SKM-1 (cell line): Measurements from ENCODE around the gene TRPM1.

ENCODE experiments used
- DNase-seq: peaks from one replicate; lab custom pipeline; 2025; ENCODE audit not compliant: unreplicated experiment; lab: John Stamatoyannopoulos, UW

The TRPM1 gene

DNA sequence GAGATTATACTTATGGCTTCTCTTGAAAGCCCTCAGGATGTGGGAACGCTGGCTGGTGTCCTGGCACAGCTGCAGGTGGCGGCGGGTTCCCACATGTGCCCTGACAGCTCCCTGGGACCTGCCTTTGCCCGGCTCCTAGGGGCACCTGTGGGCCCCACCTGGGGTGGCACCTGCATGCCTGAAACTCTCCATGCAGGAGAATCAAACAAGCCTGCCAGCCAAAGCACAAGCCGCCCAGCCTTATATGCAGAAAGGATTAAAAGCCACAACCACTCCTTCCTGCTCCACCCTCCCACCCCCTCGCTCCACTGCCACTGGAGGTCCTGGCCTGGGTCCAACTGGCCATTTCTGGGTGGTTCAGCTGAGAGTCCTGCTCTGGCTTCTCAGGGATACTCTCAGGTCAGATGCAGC, 18.1 kb downstream of the TRPM1 start:
- no peak for DNase-seq

DNA sequence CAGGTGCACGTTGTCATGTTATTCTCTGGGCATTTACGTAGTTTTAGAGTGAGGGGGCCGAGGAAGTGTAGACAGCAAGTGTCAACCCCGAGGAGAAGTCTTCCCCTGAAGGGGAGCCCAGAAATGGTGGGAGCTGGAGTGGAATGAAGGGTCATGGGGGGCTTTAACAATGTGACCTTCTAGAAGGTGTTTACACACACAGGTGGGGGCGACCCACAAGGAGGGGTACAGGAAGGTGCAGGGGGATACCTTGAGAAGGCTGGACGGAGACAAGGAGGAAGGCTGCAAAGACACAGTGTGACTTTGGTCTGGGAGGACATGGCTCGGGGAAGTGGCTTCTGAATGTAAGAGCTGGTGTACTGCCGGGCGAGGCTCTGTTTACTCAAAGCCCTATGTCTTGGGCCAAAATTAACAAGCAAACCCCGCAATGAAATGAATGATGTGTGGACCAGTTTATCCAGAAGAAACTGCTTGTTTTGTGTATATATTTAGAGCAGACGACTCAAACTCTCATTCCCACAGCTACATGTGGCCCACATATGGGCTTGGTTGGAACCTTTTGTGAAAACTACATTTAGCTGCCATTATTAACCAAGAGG, 18.7 kb downstream of the TRPM1 start:
- DNase-seq: no peak

DNA sequence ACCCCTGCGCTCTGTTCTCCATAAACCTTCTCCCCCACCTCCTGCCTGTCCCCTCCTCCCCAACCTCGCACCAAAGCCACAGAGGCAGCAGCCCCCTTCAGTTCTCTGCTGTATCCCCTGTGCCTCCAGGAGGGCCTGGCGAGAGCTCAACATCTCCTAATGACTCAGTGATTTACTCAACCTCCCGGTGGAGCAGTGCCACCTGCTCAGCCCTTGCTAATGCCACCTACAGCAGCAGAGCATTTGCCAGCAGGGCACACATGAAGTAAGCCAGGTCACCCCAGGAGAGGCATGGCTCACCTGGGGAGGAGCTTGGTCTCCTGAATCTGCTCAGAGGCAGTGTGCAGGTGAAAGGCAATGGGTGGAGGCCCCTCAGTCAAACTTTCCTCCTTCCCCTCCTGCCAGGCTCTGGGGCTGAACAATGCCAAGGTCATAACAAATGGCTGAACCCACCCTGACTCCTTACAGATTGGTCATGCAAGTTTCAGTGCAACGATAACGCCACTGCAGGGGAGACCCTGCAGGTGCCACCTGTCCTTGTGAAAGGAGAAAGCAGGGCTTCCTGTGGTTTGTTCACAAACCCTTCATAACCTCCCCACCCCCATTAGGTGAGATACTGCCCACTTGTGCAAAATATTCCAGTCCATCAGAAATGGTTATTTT, 19.8 kb downstream of the TRPM1 start:
- DNase-seq: no peak

DNA sequence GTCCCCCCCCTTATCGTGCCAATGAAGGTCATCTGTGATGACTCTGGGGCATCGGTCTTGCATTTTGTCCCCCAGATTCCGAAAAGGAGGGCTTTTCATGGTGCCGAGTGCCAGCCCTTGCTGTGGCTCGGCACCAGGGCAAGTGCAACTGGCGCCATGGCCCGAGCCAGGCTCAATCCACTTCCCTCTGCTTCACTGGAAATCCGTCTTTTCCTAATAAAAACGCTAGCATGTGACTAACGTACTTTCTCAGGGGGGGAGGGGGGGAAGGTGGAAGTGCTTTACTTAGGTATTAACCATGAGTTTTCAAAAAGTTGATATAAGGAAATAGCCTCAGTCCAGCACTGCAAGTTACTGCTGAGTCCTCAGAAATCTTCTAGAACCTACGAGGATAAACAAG, 20.5 kb downstream of the TRPM1 start:
- no peak for DNase-seq

DNA sequence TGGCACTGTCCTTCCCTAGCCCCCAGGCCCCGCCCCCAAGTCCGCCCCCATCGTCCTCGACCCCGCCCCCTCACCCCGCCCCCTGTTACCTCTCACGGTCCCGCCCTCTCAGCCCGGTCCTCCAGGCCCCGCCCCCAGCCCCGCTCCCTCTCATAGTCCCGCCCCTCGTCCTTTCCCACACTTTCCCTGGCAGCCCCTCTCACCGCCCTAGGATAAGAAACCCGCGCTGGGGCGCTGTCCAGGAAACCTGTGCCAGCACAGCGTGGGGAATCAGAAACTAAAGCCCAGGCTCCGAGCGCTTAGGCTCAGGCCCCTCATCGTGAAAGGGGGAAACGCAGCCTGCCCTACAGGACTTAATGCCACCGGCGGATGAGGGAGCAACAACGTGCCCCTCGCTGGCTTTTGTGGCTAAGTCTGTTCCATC, 20.9 kb downstream of the TRPM1 start:
- DNase-seq: no peak

DNA sequence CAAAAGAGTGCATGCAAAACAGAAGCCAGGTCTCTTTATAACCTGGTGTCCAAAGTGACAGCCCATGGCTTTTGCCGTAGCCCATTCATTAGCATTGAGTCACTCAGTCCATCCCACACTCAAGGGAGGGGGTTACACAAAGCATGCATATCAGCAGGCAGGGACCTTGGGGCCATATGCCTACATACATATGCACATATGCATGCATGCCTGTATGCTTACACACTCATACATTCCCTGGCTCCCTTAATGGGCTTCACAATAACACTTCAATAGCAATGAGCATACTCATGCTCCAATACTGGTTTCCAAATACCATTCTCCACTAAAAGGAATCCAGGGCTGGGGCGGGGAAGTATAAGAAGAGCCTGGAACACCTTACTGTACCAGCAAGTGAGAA, 22.0 kb downstream of the TRPM1 start:
- no peak for DNase-seq

DNA sequence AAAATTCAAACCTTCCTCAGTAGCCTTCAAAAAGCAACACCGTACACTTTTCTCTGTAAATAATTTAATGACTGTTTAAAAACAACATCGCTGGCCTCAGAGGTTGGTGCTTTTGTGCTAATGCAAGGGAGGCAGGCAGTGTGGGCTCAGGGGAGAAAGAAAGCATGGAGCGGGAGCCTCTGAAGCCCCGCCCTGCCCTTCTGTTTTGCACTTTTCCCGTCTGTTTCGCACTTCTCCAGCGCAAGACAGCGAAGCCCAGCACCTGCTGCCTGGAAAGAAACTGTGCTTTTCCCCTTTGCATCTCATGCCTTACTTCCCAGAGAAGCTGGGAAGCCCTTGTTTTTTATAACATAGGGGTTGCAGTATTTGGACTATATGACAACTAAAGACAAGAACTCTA, 23.1 kb downstream of the TRPM1 start:
- DNase-seq: no peak

DNA sequence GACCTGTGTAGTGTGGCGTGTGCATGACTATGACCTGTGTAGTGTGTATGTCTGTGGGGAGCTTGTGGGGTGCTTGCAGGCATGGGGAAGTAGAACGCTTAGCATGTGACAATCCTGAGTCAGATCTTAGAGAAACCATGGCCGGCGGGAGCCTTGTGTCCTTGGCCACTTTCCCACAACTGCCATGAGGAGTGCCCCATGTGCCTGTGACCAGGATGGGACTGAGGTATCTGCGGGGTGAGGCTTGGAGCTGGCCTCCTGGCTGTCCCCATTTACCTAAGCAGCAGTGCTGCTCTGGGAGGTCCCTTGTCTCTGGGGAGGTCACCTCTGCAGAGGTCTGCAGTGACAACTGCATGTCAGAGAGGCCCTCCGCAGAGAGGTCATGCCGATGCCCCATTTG, 23.6 kb downstream of the TRPM1 start:
- no peak for DNase-seq

DNA sequence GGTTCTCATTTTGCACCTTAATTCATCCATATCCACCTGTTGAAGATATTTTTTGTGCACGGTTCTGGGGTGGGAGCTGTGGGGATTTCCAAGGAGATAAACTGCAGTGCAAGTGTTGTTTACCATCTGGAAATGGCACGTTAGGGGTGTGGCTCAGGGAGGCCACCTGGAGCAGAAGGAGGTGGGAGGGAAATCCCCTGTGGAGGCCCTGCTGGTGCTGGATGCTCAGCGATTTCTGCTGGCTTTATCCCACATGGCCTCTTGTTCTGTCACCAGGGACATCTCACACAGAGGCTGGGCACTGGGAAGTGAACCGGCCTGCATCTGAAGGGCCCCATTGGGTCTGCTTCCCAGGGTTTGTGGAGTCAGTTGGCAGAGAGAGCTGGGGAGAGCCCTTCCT, 24.3 kb downstream of the TRPM1 start:
- DNase-seq: no peak

DNA sequence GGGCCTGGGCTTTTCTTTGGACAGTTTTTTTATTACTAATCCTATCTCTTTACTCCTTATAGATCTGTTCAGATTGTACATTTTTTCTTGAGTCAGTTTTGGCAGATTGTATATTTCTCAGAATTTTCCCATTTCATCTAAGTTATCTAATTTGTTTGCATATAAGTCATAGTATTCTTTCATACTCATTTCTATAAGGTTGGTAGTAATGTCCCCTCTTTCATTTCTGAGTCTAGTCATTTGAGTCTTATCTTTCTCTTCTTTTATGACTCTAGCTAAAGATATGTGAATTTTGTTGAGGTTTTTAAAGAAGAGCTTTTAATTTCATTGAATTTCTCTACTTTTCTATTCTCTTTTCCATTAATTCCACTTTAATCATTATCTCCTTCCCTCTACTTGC, 27.2 kb downstream of the TRPM1 start:
- no peak for DNase-seq

DNA sequence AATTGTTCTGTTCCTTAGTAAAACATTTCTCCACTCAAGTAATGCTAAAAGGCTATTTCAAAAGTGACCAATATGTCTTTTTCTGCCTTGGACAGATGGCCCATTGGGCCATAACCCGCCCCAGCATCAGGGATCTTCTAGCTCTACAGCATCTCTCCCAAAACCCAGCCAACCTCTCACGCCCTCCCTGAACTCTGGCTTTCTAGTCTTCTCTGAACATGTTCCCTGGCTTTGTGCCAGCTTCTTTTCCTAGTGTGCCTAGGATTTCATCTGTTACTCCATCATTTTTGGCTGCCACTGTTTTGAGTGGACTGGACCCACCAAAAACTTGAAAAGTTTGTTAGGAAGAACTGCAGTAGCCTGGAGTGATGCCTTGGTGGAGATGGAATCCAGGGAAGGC, 30.7 kb downstream of the TRPM1 start:
- no peak for DNase-seq

DNA sequence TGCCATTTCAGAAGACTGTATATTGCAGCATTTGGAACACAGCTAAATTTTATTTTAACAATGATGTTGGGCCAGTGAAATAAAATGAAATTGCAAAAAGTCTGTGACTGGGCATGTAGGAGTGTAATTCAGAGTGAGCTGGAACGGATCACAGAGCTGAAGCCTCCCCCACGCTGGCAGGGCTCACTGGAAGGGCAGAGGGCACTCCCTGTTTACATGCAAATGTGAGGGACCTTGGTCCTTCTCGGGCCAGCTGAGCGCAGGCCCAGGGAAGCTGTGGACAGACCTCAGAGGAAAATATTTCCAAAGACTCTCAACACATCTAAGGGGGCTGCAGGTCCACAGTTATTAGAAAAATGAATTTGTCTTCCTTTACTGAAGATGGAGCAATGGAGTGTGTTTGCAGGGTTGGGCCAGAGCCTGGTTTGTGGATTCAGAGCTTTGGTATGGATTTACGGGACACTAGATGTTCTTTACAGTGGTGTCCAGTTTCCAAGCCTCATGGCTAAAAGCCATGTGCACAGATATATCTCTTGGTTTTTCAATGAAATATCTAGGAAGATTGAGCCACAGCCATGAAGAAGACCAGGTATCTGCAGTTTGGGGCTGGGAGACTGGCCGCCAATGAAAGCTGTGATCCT, 32.0 kb downstream of the TRPM1 start:
- DNase-seq: no peak

DNA sequence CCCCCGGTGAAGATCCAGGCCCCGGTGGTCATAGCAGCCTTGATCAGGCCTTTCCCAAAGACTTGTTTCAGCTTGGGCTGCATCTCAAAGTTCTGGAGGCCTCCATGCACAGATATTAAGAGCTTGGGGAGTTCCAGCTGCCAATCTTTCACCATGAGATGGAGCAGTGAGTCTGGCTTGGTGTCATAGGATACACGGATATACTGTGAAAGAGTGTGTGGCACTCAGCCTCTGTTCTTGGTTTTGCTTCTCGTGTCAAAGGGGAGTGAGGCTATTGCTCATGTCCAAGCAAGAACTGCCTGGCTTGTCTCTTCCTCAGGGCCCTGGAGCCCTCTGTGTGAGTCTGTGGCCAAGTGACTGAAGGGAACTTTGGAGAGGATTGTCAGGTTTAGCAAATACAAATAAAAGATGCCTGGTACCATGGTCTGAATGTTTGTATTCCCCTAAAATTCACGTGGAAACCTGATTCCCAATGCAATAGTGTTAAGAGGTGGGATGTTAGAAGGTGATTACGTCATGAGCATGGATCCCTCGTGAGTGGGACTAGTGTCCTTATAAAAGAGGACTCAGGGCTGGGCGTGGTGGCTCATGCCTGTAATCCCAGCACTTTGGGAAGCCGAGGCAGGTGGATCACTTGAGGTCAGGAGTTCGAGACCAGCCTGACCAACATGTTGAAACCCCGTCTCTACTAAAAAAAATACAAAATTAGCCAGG, 33.5 kb downstream of the TRPM1 start:
- DNase-seq: no peak

DNA sequence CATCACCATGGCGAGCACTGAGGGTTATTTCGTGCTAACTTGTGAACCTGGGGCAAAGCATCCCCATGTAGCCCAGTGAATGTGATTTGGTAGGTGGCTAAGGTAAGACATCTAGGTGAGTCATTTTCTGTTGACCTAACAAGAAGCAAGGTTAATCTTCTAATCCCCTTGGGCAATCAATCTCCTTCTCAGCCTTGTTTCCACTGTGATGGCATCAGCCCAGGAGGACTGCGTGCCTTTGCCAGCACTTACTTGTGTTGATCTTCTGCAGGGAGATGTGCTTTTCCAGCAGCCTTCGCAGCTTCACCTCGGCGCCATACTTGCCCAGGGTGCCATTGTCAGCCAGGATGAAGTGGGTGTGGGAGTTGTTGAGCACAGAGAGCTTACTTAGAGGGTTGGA, 35.7 kb downstream of the TRPM1 start:
- no peak for DNase-seq

DNA sequence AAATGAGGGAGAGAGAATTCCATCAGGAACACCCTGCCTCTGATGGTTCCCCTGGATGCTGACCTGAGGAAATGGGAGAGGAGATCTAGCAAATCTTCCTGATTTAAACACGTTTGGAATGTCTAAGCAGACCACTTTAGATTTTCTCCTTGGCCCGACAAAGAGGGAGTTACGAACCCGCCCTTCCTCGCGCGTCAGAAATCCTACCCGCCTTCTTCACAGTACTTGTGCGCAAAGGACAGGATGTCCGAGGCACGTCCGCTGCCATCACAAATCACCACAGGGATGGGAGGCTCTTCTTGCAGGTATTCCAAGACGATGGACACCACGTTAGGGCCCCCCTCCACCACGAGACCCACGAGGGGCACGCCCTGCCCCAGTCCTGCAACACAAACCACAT, 38.6 kb downstream of the TRPM1 start:
- DNase-seq: no peak

DNA sequence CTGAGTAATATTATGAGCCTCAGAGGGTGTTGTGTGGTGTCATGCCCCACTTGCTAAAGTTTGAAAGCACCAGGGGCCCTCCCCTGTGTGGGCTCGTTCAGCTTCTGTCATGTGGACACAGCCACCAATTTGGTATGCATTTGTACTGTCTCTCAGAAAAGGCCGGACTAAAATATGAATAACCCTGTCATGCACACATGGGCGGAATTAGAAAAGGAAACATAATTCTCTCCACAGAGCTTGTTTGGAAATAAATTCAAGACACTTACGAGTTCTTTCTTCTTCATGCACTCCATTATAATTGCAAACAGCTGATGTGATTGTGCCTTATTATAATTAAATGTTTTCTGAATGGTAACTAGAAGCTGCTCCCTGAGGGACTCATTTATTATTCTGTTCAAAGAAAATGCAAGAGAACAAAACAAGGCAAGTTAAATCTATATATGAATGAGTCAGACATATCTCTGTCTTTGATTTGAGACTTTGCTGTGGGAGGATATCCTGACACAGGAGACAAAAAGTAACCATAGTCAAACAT, 39.1 kb downstream of the TRPM1 start:
- DNase-seq: no peak

DNA sequence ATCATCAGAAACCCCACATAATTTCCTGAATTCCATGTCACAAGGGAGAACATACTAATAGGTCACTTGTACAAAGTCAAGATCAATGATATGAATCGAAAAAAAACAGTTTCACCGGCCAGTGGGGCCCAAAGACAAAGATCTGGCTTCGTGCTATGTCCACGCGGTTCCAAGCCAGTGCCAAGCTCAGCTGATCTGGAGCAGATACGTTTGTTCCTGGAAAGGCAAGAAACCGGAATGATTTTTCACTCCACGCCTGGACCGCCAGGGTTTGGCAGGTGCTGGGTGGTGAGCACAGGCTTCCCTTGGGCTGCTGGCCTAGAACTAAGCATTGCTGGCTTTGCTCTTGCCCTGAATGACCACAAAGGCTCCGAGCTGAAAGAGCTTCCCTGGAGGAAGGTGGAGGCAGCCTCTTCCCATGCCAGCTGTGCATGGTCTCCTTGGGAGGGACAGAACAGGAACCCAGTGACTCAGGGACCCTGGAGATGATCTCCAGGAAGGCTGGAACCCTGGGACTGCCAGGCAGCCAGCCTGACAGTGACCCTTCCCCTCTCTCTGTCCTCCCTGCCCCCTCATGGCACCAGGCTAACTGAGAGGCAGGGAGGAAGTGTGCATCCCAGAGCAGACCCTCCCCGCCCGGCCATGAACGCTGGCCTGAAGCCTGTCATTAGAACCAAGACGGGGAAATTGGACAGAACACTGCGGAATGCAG, 40.9 kb downstream of the TRPM1 start:
- no peak for DNase-seq

DNA sequence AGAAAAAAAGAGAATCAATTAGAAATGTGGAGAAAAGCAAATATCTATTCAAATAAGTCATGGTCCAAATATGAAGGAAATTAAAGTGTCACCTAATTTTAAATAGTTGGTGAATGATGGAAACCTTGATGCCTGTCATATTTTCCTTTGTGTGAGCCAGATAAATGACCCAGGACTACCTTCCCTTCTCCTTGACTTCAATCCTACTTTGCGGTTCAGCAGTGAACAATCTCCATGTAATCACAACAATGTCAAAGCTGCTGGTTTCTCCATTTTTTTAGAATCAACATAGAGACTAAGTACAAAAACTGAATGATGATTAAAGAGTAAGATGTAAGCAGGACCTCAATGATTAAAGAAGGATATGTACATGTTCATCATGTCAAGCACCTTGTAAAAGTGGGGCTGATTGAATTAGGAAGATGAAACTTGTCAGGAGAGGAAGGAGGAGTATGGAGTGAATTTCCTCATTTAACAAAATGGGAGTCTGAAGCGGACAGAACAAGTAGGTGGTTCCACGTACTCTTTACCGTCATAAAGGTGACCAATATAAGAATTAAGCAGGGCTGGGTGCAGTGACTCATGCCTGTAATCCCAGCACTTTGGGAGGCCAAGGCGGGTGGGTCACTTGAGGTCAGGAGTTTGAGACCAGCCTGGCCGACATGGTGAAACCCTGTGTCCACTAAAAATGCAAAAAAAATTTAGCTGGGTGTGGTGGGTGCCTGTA, 43.1 kb downstream of the TRPM1 start:
- DNase-seq: no peak

DNA sequence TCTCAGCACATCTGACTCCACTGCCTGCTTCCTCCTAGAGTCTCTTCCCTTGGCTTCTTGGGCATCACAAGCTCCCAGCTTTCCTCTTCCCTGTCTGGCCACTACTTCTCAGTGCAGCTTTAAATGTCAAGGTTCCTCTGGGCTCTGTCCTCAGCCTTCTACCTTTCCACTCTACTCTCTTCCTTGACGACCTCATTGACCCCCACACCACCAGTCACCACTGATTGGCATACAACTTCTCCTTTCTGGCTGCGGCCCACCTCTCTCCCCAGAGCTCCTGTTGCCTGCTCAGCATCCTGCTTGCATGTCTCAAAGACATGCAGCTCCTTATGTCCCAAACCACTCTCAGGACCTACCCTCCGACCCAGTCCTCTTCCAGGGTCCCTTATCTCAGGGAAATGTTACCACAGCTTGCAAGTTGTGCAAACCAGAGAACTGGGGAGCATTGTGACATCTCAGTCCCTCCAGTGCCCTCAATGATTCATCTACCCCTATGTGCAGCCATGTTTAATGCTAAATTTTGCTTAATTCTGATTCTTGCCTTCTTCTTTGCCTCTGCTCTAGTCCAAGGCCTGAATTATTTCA, 49.9 kb downstream of the TRPM1 start:
- peak; percentile 85 for DNase-seq

DNA sequence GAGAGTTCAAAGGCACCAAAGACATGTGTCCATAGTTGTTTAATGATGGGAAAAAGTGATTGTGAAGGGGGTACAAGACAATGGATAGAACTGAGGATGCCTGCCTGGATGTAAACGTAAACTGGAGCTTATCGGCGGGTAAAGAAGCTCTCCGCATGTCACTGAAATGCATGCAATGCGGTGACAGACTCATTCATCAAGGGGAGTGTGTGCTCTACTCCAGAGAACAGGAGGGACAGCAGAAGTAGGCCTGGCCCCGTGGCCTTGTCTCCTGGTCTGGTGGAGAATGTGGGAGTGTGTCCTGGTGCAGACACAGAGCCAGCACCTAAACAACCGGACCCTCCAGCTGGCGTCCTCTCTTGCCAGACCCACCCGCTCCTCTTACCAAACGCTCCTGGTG, 50.6 kb downstream of the TRPM1 start:
- DNase-seq: no peak
